Stimulated activated naive B cell treated with anti-CD40 and anti-IgM and Interleukin-4, amounts not matched to agents 10 μg/mL and 1 μg/mL and 100 μg/mL, for 72 hours (primary cell): ENCODE measurements around the gene NYNRIN.
A peak's percentile ranks its signal among the peaks of the same experiment; 100 is the strongest.
"Not testable (repeated sequence)": the region's sequence is repeated elsewhere in the genome, so short reads cannot be mapped to it uniquely, and the experiment has no call there.

Experiments used
- ATAC-seq, 2 donors: fragments of 150-1000 bp; cut with Tn5 transposase; replicated peaks; 2 replicates each; pipeline ENCODE4 v1.10.0; 2021; ENCODE audit warnings: moderate library complexity in 1 of 2
- DNase-seq: peaks from one replicate; pipeline ENCODE4 v3.0.0; 2021
- H3K27ac Mint-ChIP-seq: one replicate; pipeline ENCODE4 v1.8.0; 2022; ENCODE audit warnings: mild to moderate bottlenecking, mixed read lengths
- H3K27me3 Mint-ChIP-seq, 2 donors: one replicate each; pipeline ENCODE4 v1.8.0; 2022; ENCODE audit warnings: mixed read lengths in 2 of 2
- H3K36me3 Mint-ChIP-seq, 2 donors: one replicate each; pipeline ENCODE4 v1.8.0; 2022; ENCODE audit warnings: mixed read lengths in 2 of 2, mild to moderate bottlenecking in 1 of 2
- H3K4me1 Mint-ChIP-seq, 2 donors: one replicate each; pipeline ENCODE4 v1.8.0; 2022; ENCODE audit warnings: mixed read lengths in 2 of 2, mild to moderate bottlenecking in 1 of 2
- H3K4me3 Mint-ChIP-seq, 2 donors: one replicate each; pipeline ENCODE4 v1.8.0; 2022; ENCODE audit warnings: mild to moderate bottlenecking in 2 of 2, mixed read lengths in 2 of 2, moderate library complexity in 1 of 2
- H3K9me3 Mint-ChIP-seq, 2 donors: one replicate each; pipeline ENCODE4 v1.8.0; 2022; ENCODE audit warnings: mixed read lengths in 2 of 2, mild to moderate bottlenecking in 1 of 2

NYNRIN gene

GRCh38 chr14:24366413-24366720, 32.4 kb upstream of the NYNRIN start:
- no peaks in the 10 kb centered on the region for H3K36me3 Mint-ChIP-seq
- no peak overlapping the region for H3K27ac Mint-ChIP-seq

GRCh38 chr14:24366721-24367513, 31.9 kb upstream of the NYNRIN start:
- Mint-ChIP-seq H3K4me3 (peak overlapping the region; percentile 77 to 80), H3K27me3 (peaks cover 8 to 12% of the 10 kb centered on the region in 2 donors), H3K27ac (peak overlapping the region; percentile 66), H3K9me3 (no peaks in the 10 kb centered on the region), H3K4me1 (peaks cover 26 to 38% of the 10 kb centered on the region in 2 donors), H3K36me3 (no peaks in the 10 kb centered on the region)
- ATAC-seq (peak; percentile 83 to 85), DNase-seq (peak; percentile 91)

More at GRCh38 chr14:24366413-24366720, 32.4 kb upstream of the NYNRIN start:
- ATAC-seq (no peak), DNase-seq (no peak)
- H3K9me3 Mint-ChIP-seq: no peaks in the 10 kb centered on the region
- peaks cover 26 to 38% of the 10 kb centered on the region in 2 donors for H3K4me1 Mint-ChIP-seq
- H3K27me3 Mint-ChIP-seq: peaks cover 12 to 13% of the 10 kb centered on the region in 2 donors
- peak overlapping the region; percentile 77 to 80 for H3K4me3 Mint-ChIP-seq

GRCh38 chr14:24367514-24368211, 31.1 kb upstream of the NYNRIN start, which contains the start of gene NFATC4:
NFATC4 (plus strand) TSS chr14:24368184; CDS start chr14:24368341, 157 bp downstream.
- Mint-ChIP-seq H3K36me3 (no peaks in the 10 kb centered on the region), H3K27me3 (peaks cover 5 to 12% of the 10 kb centered on the region in 2 donors), H3K9me3 (no peaks in the 10 kb centered on the region), H3K27ac (peak within 1 kb of the TSS; percentile 88), H3K4me1 (peaks cover 26 to 38% of the 10 kb centered on the region in 2 donors), H3K4me3 (peak within 1 kb of the TSS; percentile 78 to 80)
- peak; percentile 13 to 35 for ATAC-seq
- peak; percentile 16 for DNase-seq

GRCh38 chr14:24368212-24368561, 30.6 kb upstream of the NYNRIN start:
- DNase-seq (no peak), ATAC-seq (no peak)
- Mint-ChIP-seq H3K27me3 (peaks cover 5 to 12% of the 10 kb centered on the region in 2 donors), H3K4me3 (peak overlapping the region; percentile 77 to 80), H3K36me3 (no peaks in the 10 kb centered on the region), H3K9me3 (no peaks in the 10 kb centered on the region), H3K4me1 (peaks cover 26 to 38% of the 10 kb centered on the region in 2 donors), H3K27ac (peak overlapping the region; percentile 88)

- peaks cover 5 to 12% of the 10 kb centered on the region in 2 donors for H3K27me3 Mint-ChIP-seq
- peak; percentile 23 for DNase-seq
- peak overlapping the region; percentile 78 to 80 for H3K4me3 Mint-ChIP-seq
- peaks cover 26 to 38% of the 10 kb centered on the region in 2 donors for H3K4me1 Mint-ChIP-seq
- H3K27ac Mint-ChIP-seq: peak overlapping the region; percentile 88
- H3K36me3 Mint-ChIP-seq: no peaks in the 10 kb centered on the region
- peak in 1 of 2 donors; percentile 8 for ATAC-seq
- no peaks in the 10 kb centered on the region for H3K9me3 Mint-ChIP-seq
Observed at GRCh38 chr14:24368562-24369252, 30.1 kb upstream of the NYNRIN start.

- peak overlapping the region; percentile 51 to 78 for H3K4me3 Mint-ChIP-seq
- no peak overlapping the region for H3K27ac Mint-ChIP-seq
- no peaks in the 10 kb centered on the region for H3K9me3 Mint-ChIP-seq
- no peak for DNase-seq
- H3K27me3 Mint-ChIP-seq: peaks cover 5 to 12% of the 10 kb centered on the region in 2 donors
- no peak for ATAC-seq
- H3K36me3 Mint-ChIP-seq: no peaks in the 10 kb centered on the region
- H3K4me1 Mint-ChIP-seq: peaks cover 26 to 38% of the 10 kb centered on the region in 2 donors
Observed at GRCh38 chr14:24369463-24369862, 29.3 kb upstream of the NYNRIN start.

GRCh38 chr14:24369907-24370687, 28.7 kb upstream of the NYNRIN start:
- Mint-ChIP-seq H3K9me3 (no peaks in the 10 kb centered on the region), H3K27ac (no peak overlapping the region), H3K4me3 (no peak overlapping the region), H3K36me3 (no peaks in the 10 kb centered on the region), H3K27me3 (peaks cover 8 to 12% of the 10 kb centered on the region in 2 donors), H3K4me1 (peaks cover 26 to 35% of the 10 kb centered on the region in 2 donors)
- DNase-seq (no peak), ATAC-seq (no peak)

GRCh38 chr14:24370748-24371147, 28.1 kb upstream of the NYNRIN start:
- H3K4me1 Mint-ChIP-seq: peaks cover 24 to 28% of the 10 kb centered on the region in 2 donors
- peaks cover 13 to 14% of the 10 kb centered on the region in 2 donors for H3K27me3 Mint-ChIP-seq
- DNase-seq: no peak
- no peaks in the 10 kb centered on the region for H3K36me3 Mint-ChIP-seq
- no peak overlapping the region for H3K27ac Mint-ChIP-seq
- no peak overlapping the region for H3K4me3 Mint-ChIP-seq
- no peak for ATAC-seq
- no peaks in the 10 kb centered on the region for H3K9me3 Mint-ChIP-seq

- DNase-seq, ATAC-seq, H3K9me3 Mint-ChIP-seq, H3K4me3 Mint-ChIP-seq, H3K36me3 Mint-ChIP-seq: not testable (repeated sequence)
- peaks cover 14 to 17% of the 10 kb centered on the region in 2 donors for H3K27me3 Mint-ChIP-seq
- peak overlapping the region; percentile 56 for H3K27ac Mint-ChIP-seq
- H3K4me1 Mint-ChIP-seq: peaks cover 20 to 21% of the 10 kb centered on the region in 2 donors
Observed at GRCh38 chr14:24371605-24372004, 27.2 kb upstream of the NYNRIN start.

GRCh38 chr14:24372701-24373416, 25.9 kb upstream of the NYNRIN start:
- H3K9me3 Mint-ChIP-seq: no peaks in the 10 kb centered on the region
- no peak overlapping the region for H3K27ac Mint-ChIP-seq
- ATAC-seq: no peak
- peaks cover 7 to 11% of the 10 kb centered on the region in 2 donors for H3K4me1 Mint-ChIP-seq
- no peak overlapping the region for H3K4me3 Mint-ChIP-seq
- DNase-seq: no peak
- peaks cover 9 to 11% of the 10 kb centered on the region in 2 donors for H3K27me3 Mint-ChIP-seq
- no peaks in the 10 kb centered on the region for H3K36me3 Mint-ChIP-seq

- ATAC-seq (no peak), DNase-seq (no peak)
- H3K9me3 Mint-ChIP-seq: no peaks in the 10 kb centered on the region
- H3K4me3 Mint-ChIP-seq: no peak overlapping the region
- peaks cover 5 to 9% of the 10 kb centered on the region in 2 donors for H3K27me3 Mint-ChIP-seq
- no peak overlapping the region for H3K27ac Mint-ChIP-seq
- peaks cover 0 to 1% of the 10 kb centered on the region in 2 donors for H3K4me1 Mint-ChIP-seq
- no peaks in the 10 kb centered on the region for H3K36me3 Mint-ChIP-seq
Observed at GRCh38 chr14:24376448-24377070, 22.2 kb upstream of the NYNRIN start.

GRCh38 chr14:24377126-24377525, 21.7 kb upstream of the NYNRIN start:
- H3K36me3 Mint-ChIP-seq: no peaks in the 10 kb centered on the region

GRCh38 chr14:24377657-24378056, 21.1 kb upstream of the NYNRIN start:
- Mint-ChIP-seq H3K27me3 (peaks cover 5 to 9% of the 10 kb centered on the region in 2 donors), H3K4me1 (peaks cover 0 to 1% of the 10 kb centered on the region in 2 donors), H3K9me3 (no peaks in the 10 kb centered on the region), H3K36me3 (no peaks in the 10 kb centered on the region), H3K27ac (no peak overlapping the region), H3K4me3 (no peak overlapping the region)
- no peak for DNase-seq
- no peak for ATAC-seq

More at GRCh38 chr14:24377126-24377525, 21.7 kb upstream of the NYNRIN start:
- Mint-ChIP-seq H3K4me3 (no peak overlapping the region), H3K9me3 (no peaks in the 10 kb centered on the region), H3K27me3 (peaks cover 5 to 9% of the 10 kb centered on the region in 2 donors), H3K4me1 (peaks cover 0 to 1% of the 10 kb centered on the region in 2 donors), H3K27ac (no peak overlapping the region)
- ATAC-seq (no peak), DNase-seq (no peak)
